GM12872 (cell line): ENCODE measurements around the gene CAMK2B.

Source experiments
- TF ChIP-seq, protein P1 (sequence below): IDR thresholded peaks from 3 replicates; pipeline ENCODE4 v1.5.1; 2011; ENCODE audit warnings: low read depth, mild to moderate bottlenecking, low read length, moderate library complexity; ENCODE audit not compliant: insufficient read depth

Gene CAMK2B

DNA sequence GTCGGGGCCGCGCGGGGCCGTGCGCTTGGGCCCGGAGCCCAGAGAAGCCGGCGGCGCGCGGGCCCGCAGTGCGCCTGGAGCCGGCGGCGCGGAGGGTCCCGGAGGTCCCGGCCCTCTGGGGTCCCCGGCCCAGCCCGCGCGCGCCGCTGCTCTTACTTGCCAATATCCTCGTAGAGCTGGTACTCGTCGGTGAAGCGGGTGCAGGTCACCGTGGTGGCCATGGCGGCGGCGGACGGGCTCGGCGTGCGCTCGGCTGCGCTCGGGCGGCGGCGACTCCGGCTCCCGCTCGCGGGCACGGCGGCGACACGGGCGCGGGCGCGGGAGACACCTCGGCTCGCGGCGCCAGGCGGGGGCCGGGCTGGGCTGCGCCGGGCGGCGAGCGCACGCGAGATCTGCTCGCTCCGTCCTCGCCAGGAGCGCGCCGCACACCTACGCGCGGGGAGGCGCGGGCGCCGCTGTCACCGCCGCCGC lies at the start of gene CAMK2B:
Gene CAMK2B, minus strand, starts transcription at position 394 of the 471 bp plus-strand sequence. Its CDS starts 173 bp downstream, at position 221.
- TF ChIP-seq, protein P1, sequence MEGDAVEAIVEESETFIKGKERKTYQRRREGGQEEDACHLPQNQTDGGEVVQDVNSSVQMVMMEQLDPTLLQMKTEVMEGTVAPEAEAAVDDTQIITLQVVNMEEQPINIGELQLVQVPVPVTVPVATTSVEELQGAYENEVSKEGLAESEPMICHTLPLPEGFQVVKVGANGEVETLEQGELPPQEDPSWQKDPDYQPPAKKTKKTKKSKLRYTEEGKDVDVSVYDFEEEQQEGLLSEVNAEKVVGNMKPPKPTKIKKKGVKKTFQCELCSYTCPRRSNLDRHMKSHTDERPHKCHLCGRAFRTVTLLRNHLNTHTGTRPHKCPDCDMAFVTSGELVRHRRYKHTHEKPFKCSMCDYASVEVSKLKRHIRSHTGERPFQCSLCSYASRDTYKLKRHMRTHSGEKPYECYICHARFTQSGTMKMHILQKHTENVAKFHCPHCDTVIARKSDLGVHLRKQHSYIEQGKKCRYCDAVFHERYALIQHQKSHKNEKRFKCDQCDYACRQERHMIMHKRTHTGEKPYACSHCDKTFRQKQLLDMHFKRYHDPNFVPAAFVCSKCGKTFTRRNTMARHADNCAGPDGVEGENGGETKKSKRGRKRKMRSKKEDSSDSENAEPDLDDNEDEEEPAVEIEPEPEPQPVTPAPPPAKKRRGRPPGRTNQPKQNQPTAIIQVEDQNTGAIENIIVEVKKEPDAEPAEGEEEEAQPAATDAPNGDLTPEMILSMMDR = no peak

DNA sequence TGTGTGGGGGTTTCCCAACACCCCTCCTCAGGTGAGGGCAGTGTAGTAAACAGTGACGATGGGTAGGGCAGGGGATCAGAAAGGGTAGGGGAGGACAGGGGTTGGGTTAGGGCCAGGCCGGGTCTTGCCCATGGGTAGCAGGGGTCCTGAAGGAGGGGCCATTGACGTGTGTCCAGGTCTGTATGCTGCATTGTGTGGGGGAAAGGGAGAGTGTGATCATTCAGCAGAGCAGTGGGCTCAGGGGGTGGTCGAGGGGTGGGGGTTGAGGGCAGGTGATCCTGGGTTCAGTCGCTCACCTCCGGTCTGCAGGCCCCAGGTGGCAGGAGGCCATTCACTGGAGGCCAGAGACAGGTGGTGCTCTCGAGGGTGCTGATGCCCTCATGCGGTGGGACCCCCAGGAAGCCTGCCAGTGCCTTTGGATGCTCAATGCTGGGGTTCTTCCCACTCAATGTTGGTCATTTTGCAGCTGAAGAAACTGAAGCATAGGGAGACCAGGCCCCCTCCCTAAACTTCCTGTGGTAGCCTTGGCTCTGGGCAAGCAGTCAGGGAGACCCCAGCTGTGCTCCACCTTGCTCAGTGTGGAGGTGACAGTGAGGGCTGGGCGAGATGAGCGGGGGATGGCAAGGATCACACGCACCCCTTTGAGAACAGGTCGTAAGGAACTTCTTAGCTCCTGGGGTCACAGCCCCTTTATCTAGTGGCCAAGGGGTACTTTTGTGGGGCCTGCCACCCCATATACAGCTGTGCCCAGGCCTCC lies 48.8 kb upstream of the CAMK2B start:
- TF ChIP-seq, protein P1 = no peak

DNA sequence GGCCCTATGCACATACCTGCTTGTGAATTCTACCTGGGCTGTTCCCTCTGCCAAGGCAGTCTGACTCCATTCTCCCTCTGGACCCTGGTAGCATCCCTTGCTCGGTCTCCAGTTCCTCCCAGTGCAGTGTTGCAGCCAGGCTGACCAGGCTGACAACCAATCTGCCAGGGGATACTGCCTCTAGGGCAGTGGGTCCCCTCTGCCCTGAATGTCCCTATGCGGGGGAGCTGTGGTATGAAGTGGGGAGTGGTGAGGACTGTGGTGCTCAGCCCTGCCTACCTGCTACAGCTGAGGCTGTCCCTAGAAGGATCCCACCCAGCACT lies 48.0 kb upstream of the CAMK2B start:
- TF ChIP-seq, protein P1 = no peak

DNA sequence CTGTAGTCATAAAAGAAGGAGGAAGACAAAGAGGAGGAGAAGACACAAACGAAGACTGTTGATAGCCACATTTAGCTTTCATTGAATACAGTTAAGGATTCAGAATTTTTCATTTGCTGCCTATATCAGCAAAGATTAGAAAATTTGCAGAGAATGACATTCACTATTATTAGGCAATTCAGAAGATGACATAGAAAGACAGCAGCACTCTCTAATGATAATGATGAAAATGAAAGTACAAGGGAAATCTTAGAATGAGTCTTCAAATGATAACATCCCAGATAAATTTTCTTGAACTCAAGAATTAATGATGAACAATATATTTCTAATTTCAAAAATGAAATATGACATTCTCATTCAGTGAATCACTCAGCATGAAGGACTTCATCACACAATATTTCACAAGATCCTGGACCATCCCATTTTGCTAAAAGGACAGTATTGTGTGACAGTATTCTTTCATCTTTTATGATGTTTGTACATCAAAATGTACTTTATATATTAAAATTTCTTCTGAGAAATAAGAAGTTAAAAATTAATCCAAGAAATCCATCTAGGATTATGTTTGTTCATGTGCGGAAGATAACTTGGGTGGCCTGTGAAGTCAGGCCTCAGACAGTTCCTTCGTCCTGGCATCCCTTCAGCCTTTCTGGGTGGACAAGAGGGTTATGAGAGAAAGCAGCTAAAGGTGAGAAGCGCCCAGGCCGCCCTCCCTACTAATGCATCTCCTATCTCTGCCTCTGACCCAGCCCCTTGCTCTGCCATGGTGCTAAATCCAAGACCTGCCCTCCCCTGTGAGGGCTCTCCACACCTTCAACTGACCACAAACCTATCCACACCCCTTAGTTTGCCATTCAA lies 47.4 kb upstream of the CAMK2B start:
- TF ChIP-seq, protein P1 = no peak

DNA sequence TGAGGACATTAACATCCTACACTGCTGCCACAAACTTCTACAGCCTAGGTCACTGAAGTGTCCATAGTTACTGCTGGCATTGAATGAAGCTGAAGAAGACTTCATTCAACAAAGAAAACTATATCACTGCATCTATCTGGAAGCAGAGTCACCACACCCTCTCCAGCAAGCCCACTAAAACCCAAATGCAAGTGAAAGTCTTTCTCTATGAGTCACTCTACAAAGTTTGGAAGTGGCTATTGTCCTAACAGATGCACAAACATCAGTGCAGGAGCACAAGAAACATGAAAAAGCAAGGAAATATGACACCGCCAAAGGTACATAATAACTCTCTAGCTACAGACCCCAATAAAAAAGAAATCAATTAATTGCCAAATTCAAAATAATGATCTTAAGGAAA lies 43.5 kb upstream of the CAMK2B start:
- TF ChIP-seq, protein P1 = no peak

DNA sequence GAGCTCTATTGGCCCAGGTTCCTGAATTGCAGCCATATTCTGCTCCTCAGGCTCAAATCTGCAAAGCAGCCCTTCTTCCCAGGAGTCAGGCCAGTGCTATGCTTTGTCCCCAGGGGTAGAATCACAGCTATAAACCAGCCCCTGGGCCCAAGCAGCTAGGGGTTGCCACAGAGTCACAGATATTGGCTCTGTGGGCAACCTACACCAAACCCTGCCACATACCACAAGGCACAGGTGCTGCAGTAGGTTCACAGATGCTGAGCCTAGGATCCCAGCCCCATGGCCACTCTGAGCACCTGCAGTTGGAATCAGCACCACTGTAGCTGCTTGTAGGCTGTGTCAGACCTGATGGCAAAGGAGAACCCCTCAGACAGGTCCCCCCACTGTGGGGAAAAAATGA lies 43.1 kb upstream of the CAMK2B start:
- TF ChIP-seq, protein P1 = no peak

DNA sequence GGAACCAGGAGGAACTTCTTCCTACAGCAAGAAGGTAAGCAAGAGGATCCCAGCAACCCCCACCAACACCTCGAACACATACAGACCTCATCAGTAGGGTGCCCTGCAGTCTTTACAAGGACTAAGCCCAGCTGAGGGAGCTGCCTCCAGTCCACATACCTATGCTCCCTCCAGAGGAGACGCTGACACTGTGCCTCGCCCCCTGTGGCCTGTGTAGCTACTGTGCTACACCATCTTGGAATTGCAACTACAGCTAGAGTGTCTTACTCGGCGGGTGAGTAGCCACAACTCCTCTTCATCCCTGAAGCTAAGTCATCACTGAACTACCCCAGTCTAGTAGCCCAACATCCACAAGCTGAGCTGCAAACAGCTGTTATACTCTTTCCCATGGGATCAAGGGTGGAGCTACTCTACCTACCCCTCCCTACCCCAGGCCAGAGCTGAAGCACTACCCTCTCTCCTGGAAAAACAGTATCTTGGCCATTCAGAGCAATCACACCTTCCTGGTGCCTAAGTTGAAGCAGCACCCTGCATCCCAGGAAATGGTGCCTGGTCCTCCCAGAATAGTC lies 42.2 kb upstream of the CAMK2B start:
- TF ChIP-seq, protein P1 = no peak
